HG03442 (cell line): ENCODE data around the gene CEACAM19.
"Not testable (repeated sequence)": the region's sequence is repeated elsewhere in the genome, so short reads cannot be mapped to it uniquely, and the experiment has no call there.

Experiments used
- ATAC-seq: cut with Tn5 transposase; IDR thresholded peaks from one replicate; pipeline ENCODE4 v1.9.1; 2021; ENCODE audit warnings: mild to moderate bottlenecking, moderate library complexity; ENCODE audit not compliant: unreplicated experiment

Gene CEACAM19

GRCh38 chr19:44720945-44721344 lies 49.7 kb downstream of the CEACAM19 start:
- ATAC-seq: no peak

GRCh38 chr19:44721369-44721768 lies 50.1 kb downstream of the CEACAM19 start:
- ATAC-seq: not testable (repeated sequence)

GRCh38 chr19:44722131-44723121 lies 51.1 kb downstream of the CEACAM19 start:
- ATAC-seq: no peak

- ATAC-seq: no peak
Measured at GRCh38 chr19:44723299-44723951, 52.1 kb downstream of the CEACAM19 start.

- no peak for ATAC-seq
Measured at GRCh38 chr19:44723952-44724319, 52.7 kb downstream of the CEACAM19 start.

GRCh38 chr19:44725251-44725650 lies 54.0 kb downstream of the CEACAM19 start:
- ATAC-seq: no peak

- ATAC-seq: no peak
Measured at GRCh38 chr19:44725684-44726083, 54.4 kb downstream of the CEACAM19 start.

GRCh38 chr19:44726465-44726864 lies 55.2 kb downstream of the CEACAM19 start:
- ATAC-seq: no peak

GRCh38 chr19:44728178-44728577 lies 56.9 kb downstream of the CEACAM19 start:
- no peak for ATAC-seq

- ATAC-seq: no peak
Measured at GRCh38 chr19:44729516-44730033, 58.3 kb downstream of the CEACAM19 start.

GRCh38 chr19:44731081-44731480 lies 59.8 kb downstream of the CEACAM19 start:
- no peak for ATAC-seq

GRCh38 chr19:44731622-44732021 lies 60.3 kb downstream of the CEACAM19 start:
- ATAC-seq: no peak

- ATAC-seq: no peak
Measured at GRCh38 chr19:44732235-44733014, 61.1 kb downstream of the CEACAM19 start.
